Measurements from ENCODE around the gene CABCOCO1.
A peak's percentile ranks its signal among the peaks of the same experiment; 100 is the strongest.

The CABCOCO1 gene

DNA sequence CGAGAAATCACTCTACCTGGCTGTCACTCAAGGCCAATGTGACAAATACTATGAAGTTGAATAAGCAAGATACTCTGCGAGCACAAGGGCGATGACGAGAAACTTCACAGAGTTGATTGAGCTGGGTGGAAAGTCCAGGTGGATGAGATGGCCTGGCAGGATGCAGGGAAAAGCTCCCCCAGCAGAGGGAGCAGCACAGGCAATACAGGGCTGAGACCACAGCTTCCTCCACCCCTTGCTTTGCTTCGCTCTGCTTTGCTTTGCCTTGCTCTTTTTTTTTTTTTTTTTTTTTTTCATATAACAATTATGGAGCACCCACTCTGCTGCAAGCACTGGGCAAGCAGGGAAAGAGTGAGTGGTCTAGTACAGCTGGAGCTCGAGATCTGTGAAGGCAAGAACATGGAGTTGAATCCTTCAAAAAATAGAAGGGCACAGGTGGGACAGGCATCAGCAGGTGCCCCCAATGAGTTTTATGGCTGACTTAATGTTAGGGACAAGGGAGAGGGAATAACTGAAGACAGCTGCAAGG lies 88.3 kb downstream of the CABCOCO1 start:
- no peak overlapping the region for H3K4me2 ChIP-seq (ENCODE audit: insufficient read depth, low read length)
- peak; percentile 75 for DNase-seq
- no peaks in the 10 kb centered on the region for H3K79me2 ChIP-seq (ENCODE audit: insufficient read depth, low read length)
- H3K27me3 ChIP-seq (ENCODE audit: insufficient read depth, low read length, poor library complexity) = no peaks in the 10 kb centered on the region
- H2AFZ ChIP-seq (ENCODE audit: low read depth, low read length) = peak overlapping the region; percentile 41; the same call in 1 of the 2 replicates
- ATAC-seq (ENCODE audit: insufficient read depth, low read depth) = peak; percentile 91
- no peak overlapping the region; the same call in 1 of the 2 replicates for H3K27ac ChIP-seq (ENCODE audit: low read length)
- H3K9ac ChIP-seq (ENCODE audit: low read depth, low read length) = no peak overlapping the region
- no peaks in the 10 kb centered on the region for H3K36me3 ChIP-seq (ENCODE audit: insufficient read depth, low read length)
- no peaks in the 10 kb centered on the region for H3K9me3 ChIP-seq (ENCODE audit: insufficient read depth, low read length, severe bottlenecking)
- no peak overlapping the region for H3K4me3 ChIP-seq (ENCODE audit: low read depth in 1 of 2, low read length in 2 of 2)
- TF ChIP-seq, protein P1, sequence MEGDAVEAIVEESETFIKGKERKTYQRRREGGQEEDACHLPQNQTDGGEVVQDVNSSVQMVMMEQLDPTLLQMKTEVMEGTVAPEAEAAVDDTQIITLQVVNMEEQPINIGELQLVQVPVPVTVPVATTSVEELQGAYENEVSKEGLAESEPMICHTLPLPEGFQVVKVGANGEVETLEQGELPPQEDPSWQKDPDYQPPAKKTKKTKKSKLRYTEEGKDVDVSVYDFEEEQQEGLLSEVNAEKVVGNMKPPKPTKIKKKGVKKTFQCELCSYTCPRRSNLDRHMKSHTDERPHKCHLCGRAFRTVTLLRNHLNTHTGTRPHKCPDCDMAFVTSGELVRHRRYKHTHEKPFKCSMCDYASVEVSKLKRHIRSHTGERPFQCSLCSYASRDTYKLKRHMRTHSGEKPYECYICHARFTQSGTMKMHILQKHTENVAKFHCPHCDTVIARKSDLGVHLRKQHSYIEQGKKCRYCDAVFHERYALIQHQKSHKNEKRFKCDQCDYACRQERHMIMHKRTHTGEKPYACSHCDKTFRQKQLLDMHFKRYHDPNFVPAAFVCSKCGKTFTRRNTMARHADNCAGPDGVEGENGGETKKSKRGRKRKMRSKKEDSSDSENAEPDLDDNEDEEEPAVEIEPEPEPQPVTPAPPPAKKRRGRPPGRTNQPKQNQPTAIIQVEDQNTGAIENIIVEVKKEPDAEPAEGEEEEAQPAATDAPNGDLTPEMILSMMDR (IDR thresholded peaks at IDR 0.05; ENCODE audit: borderline replicate concordance, extremely low read depth, low read length, poor library complexity, severe bottlenecking) = peak; percentile 86
- no peak for TF ChIP-seq EZH2 (IDR thresholded peaks at IDR 0.05; ENCODE audit: borderline replicate concordance, low read depth, low read length, severe bottlenecking)
- no peaks in the 10 kb centered on the region for H4K20me1 ChIP-seq (ENCODE audit: insufficient read depth, low read length)
- H3K4me1 ChIP-seq (ENCODE audit: insufficient read depth, low read length) = peaks cover 23% of the 10 kb centered on the region

DNA sequence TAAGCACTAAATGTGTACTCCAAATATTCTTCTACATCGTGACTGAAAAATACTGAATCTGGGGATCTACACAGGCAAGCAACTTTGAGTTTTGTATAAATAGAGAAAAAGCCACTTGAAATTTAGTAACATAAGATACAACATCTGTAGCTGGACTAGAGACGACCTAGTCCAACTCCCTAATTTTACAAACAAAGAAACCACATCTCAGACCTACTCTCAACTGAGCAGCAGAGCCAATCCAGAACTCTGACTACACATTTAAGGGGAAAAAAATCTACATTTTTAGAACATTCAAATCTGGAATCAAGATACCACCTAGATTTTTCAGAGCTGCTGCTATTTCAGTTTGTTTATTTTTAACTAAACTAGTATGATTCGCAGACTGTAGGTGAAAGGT lies 88.9 kb downstream of the CABCOCO1 start:
- peak overlapping the region; percentile 41; the same call in 1 of the 2 replicates for H2AFZ ChIP-seq (ENCODE audit: low read depth, low read length)
- DNase-seq (no peak), ATAC-seq (ENCODE audit: insufficient read depth, low read depth) (no peak)
- no peaks in the 10 kb centered on the region for H3K36me3 ChIP-seq (ENCODE audit: insufficient read depth, low read length)
- peaks cover 23% of the 10 kb centered on the region for H3K4me1 ChIP-seq (ENCODE audit: insufficient read depth, low read length)
- no peaks in the 10 kb centered on the region for H3K9me3 ChIP-seq (ENCODE audit: insufficient read depth, low read length, severe bottlenecking)
- H3K9ac ChIP-seq (ENCODE audit: low read depth, low read length) = no peak overlapping the region
- no peaks in the 10 kb centered on the region for H3K79me2 ChIP-seq (ENCODE audit: insufficient read depth, low read length)
- H3K4me3 ChIP-seq (ENCODE audit: low read depth in 1 of 2, low read length in 2 of 2) = no peak overlapping the region
- H3K27me3 ChIP-seq (ENCODE audit: insufficient read depth, low read length, poor library complexity) = no peaks in the 10 kb centered on the region
- peak overlapping the region; percentile 33; the same call in 1 of the 2 replicates for H3K4me2 ChIP-seq (ENCODE audit: insufficient read depth, low read length)
- TF ChIP-seq, protein P1 (IDR thresholded peaks at IDR 0.05; ENCODE audit: borderline replicate concordance, extremely low read depth, low read length, poor library complexity, severe bottlenecking) = no peak
- no peak for TF ChIP-seq EZH2 (IDR thresholded peaks at IDR 0.05; ENCODE audit: borderline replicate concordance, low read depth, low read length, severe bottlenecking)
- no peaks in the 10 kb centered on the region for H4K20me1 ChIP-seq (ENCODE audit: insufficient read depth, low read length)
- H3K27ac ChIP-seq (ENCODE audit: low read length) = peak overlapping the region; percentile 64

DNA sequence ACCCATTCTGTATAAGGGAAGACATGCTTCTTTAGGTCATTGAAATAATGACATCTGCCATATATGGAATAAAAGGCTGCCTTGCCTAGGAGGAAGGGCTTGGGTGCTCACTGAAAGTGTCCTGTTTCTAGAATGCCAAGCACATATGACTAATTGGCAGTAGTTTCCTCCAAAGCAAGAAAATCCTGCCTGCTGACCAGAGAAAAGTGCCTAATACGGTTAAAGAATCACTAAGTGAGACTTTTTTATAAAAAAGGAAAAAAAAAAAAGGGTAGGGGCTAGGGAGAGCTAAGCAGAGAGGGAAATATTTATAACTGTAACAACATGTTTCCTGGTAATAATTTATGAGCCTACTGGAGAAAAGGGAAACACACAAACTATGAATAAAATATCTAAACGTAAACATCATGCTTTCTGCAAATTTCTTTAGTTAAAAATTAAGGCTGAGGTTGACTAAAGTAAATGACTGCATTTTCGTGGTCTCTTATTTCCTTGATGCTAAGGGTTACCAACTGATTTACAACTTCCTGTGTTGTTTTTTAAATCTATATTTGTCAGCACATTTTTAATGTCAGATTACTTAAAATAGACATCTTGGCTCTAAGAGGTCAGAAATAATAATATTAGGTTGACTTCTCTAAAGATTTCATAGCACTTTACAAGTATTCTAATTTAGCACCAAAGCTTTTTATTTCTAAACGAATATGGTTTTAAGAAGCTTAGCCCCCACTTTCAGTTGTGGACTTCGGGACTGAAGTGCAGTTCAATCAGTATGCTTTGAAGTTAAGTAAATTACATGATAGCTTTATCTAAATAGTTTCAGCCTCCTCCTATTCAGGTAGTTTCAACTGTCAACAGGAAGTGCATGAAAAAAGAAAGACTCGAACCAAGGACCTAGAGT lies 89.6 kb downstream of the CABCOCO1 start:
- H3K36me3 ChIP-seq (ENCODE audit: insufficient read depth, low read length) = no peaks in the 10 kb centered on the region

More for the DNA sequence above, 89.6 kb downstream of the CABCOCO1 start:
- ATAC-seq (ENCODE audit: insufficient read depth, low read depth) (peak; percentile 63), DNase-seq (no peak)
- H3K9me3 ChIP-seq (ENCODE audit: insufficient read depth, low read length, severe bottlenecking) = no peaks in the 10 kb centered on the region
- TF ChIP-seq EZH2 (IDR thresholded peaks at IDR 0.05; ENCODE audit: borderline replicate concordance, low read depth, low read length, severe bottlenecking) = no peak
- TF ChIP-seq, protein P1 (IDR thresholded peaks at IDR 0.05; ENCODE audit: borderline replicate concordance, extremely low read depth, low read length, poor library complexity, severe bottlenecking) = no peak
- H2AFZ ChIP-seq (ENCODE audit: low read depth, low read length) = no peak overlapping the region
- peak overlapping the region; percentile 33; the same call in 1 of the 2 replicates for H3K4me2 ChIP-seq (ENCODE audit: insufficient read depth, low read length)
- no peaks in the 10 kb centered on the region for H3K27me3 ChIP-seq (ENCODE audit: insufficient read depth, low read length, poor library complexity)
- no peaks in the 10 kb centered on the region for H4K20me1 ChIP-seq (ENCODE audit: insufficient read depth, low read length)
- H3K4me3 ChIP-seq (ENCODE audit: low read depth in 1 of 2, low read length in 2 of 2) = no peak overlapping the region
- H3K27ac ChIP-seq (ENCODE audit: low read length) = peak overlapping the region; percentile 64
- H3K79me2 ChIP-seq (ENCODE audit: insufficient read depth, low read length) = no peaks in the 10 kb centered on the region
- H3K9ac ChIP-seq (ENCODE audit: low read depth, low read length) = no peak overlapping the region; the same call in 1 of the 2 replicates
- H3K4me1 ChIP-seq (ENCODE audit: insufficient read depth, low read length) = peaks cover 23% of the 10 kb centered on the region

Data from DND-41 (cell line).